Lung (tissue), 12 donors: ENCODE results near the gene PDCD11. TPM values are rescaled to one million over a fixed set of nuclear protein-coding genes. Genes with fewer than 3 reads are reported as not detected.

Experiments used
- ATAC-seq: fragments of 200-7000 bp; cut with Tn5 transposase; one replicate; pipeline ENCODE4 v1.9.1; 2020; ENCODE audit warnings: moderate number of reproducible peaks; ENCODE audit not compliant: insufficient read depth, low FRiP score
- DNase-seq, 3 donors: peaks; one replicate each; pipeline ENCODE4 v3.0.0-alpha.2; 2013 to 2017
- H3K27ac ChIP-seq, 2 donors: one replicate each; pipeline ENCODE4 v1.5.1; 2013; ENCODE audit warnings: mild to moderate bottlenecking in 2 of 2, moderate library complexity in 2 of 2, control low read depth in 1 of 2, inconsistent platforms in 1 of 2, low read depth in 1 of 2, low read length in 1 of 2
- H3K27me3 ChIP-seq, 3 donors: one replicate each; pipeline ENCODE4 v1.5.1; 2013; ENCODE audit warnings: low read length in 2 of 3; ENCODE audit not compliant: control insufficient read depth in 3 of 3, insufficient read depth in 3 of 3
- H3K36me3 ChIP-seq, 4 donors: one replicate each; pipeline ENCODE4 v1.5.1; 2013; ENCODE audit warnings: low read length in 4 of 4, mild to moderate bottlenecking in 1 of 4, moderate library complexity in 1 of 4; ENCODE audit not compliant: control insufficient read depth in 4 of 4, insufficient read depth in 4 of 4
- H3K4me1 ChIP-seq, 5 donors: one replicate each; pipeline ENCODE4 v1.5.1; 2013; ENCODE audit warnings: low read length in 5 of 5, mild to moderate bottlenecking in 2 of 5, moderate library complexity in 1 of 5; ENCODE audit not compliant: control insufficient read depth in 5 of 5, insufficient read depth in 5 of 5
- H3K4me3 ChIP-seq: one replicate; pipeline ENCODE4 v1.5.1; 2013; ENCODE audit warnings: mild to moderate bottlenecking, control low read depth, moderate library complexity
- H3K9ac ChIP-seq, 2 donors: one replicate each; pipeline ENCODE4 v1.5.1; 2013; ENCODE audit warnings: low read length in 2 of 2, control low read depth in 1 of 2; ENCODE audit not compliant: insufficient read depth in 1 of 2
- H3K9me3 ChIP-seq, 4 donors: one replicate each; pipeline ENCODE4 v1.5.1; 2013; ENCODE audit warnings: low read length in 3 of 4, mild to moderate bottlenecking in 1 of 4, moderate library complexity in 1 of 4; ENCODE audit not compliant: control insufficient read depth in 4 of 4, insufficient read depth in 3 of 4
- WGBS, 2 donors: extraction: QIAGEN DNeasy Blood & Tissue Kit; methylation state at CpG; one replicate each; pipeline ENCODE4 v1.1.7; 2013; 5-methylcytosine and 5-hydroxymethylcytosine counted together
- polyA plus RNA-seq, 2 donors: library from polyadenylated mRNA; stranded (reverse); fragments of 200-250 nt; gene quantifications; one replicate each; pipeline ENCODE4 v1.2.1, GENCODE V29; 2013
- total RNA-seq, 2 donors: library from RNA; depleted of rRNA in 1 of 2; stranded (reverse); fragments of >200 nt in 1 of 2; gene quantifications; one replicate each; pipeline ENCODE4 v1.2.1, GENCODE V29; 2014 to 2021
- TF ChIP-seq, protein P1 (sequence below): IDR thresholded peaks from 2 replicates; pipeline ENCODE4 v1.5.1; 2012; ENCODE audit warnings: mild to moderate bottlenecking; ENCODE audit errors: control extremely low read depth, extremely low read depth
- donor health status: control.
- donor health status: control.
- donor health status: Bipolar disorder and iron deficiency.
- donor health status: healthy.
- donor health status: DM: yes; HTN: yes; CAD: no.

The PDCD11 gene
- total and polyA plus RNA-seq, 4 donors = 15.2 to 30.1 (median 20.2) TPM

- Histone ChIP-seq H3K4me3 (no peak overlapping the region), H3K36me3 (peaks cover 0 to 5% (median 0%) of the 10 kb centered on the region in 4 donors), H3K9ac (peak overlapping the region in 1 of 2 donors; percentile 58), H3K27ac (peak overlapping the region; percentile 93 to 97), H3K4me1 (peaks cover 0 to 6% (median 0%) of the 10 kb centered on the region in 5 donors), H3K27me3 (no peaks in the 10 kb centered on the region), H3K9me3 (no peaks in the 10 kb centered on the region)
- ATAC-seq (no peak), DNase-seq (no peak)
- TF ChIP-seq, protein P1, sequence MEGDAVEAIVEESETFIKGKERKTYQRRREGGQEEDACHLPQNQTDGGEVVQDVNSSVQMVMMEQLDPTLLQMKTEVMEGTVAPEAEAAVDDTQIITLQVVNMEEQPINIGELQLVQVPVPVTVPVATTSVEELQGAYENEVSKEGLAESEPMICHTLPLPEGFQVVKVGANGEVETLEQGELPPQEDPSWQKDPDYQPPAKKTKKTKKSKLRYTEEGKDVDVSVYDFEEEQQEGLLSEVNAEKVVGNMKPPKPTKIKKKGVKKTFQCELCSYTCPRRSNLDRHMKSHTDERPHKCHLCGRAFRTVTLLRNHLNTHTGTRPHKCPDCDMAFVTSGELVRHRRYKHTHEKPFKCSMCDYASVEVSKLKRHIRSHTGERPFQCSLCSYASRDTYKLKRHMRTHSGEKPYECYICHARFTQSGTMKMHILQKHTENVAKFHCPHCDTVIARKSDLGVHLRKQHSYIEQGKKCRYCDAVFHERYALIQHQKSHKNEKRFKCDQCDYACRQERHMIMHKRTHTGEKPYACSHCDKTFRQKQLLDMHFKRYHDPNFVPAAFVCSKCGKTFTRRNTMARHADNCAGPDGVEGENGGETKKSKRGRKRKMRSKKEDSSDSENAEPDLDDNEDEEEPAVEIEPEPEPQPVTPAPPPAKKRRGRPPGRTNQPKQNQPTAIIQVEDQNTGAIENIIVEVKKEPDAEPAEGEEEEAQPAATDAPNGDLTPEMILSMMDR = no peak
- 59 to 60% methylated on average over 10 of the region's 10 CpGs for WGBS, 2 donors
Measured at GRCh38 chr10:103367379-103367781, 29.0 kb upstream of the PDCD11 start.

DNA sequence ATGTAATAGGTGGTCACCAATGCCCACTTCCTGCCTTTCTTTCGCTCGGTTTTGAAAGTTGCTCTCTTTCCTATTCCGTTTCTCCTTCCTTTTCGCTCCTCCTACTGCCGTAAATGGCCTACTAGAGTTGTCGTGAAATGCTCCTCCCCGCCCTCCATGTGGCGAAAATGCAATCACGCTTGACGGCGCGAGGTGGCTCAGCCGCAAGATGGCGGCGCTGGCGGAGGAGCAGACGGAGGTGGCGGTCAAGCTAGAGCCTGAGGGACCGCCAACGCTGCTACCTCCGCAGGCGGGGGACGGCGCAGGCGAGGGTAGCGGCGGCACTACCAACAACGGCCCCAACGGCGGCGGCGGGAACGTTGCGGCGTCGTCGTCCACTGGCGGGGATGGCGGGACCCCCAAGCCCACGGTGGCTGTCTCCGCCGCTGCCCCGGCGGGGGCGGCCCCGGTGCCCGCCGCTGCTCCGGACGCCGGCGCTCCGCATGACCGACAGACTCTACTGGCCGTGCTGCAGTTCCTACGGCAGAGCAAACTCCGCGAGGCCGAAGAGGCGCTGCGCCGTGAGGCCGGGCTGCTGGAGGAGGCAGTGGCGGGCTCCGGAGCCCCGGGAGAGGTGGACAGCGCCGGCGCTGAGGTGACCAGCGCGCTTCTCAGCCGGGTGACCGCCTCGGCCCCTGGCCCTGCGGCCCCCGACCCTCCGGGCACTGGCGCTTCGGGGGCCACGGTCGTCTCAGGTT lies 28.5 kb upstream of the PDCD11 start, which contains the start of gene TAF5:
TSS of gene TAF5 (plus strand) at position 195 of the 737 bp plus-strand sequence. CDS start at position 209, 14 bp downstream.
- WGBS, 2 donors = 0% methylated on average over 81 of the region's 81 CpGs
- Histone ChIP-seq H3K27ac (peak within 1 kb of the TSS; percentile 93 to 97), H3K4me1 (peaks cover 0 to 6% (median 0%) of the 10 kb centered on the region in 5 donors), H3K36me3 (peaks cover 0 to 5% (median 0%) of the 10 kb centered on the region in 4 donors), H3K9ac (peak within 1 kb of the TSS in 1 of 2 donors; percentile 68), H3K9me3 (no peaks in the 10 kb centered on the region), H3K27me3 (no peaks in the 10 kb centered on the region), H3K4me3 (peak within 1 kb of the TSS; percentile 99)
- peak; percentile 94 to 98 (median 98) for DNase-seq
- TF ChIP-seq, protein P1 = peak; percentile 6
- peak; percentile 94 for ATAC-seq

- Histone ChIP-seq H3K27me3 (no peaks in the 10 kb centered on the region), H3K9me3 (no peaks in the 10 kb centered on the region), H3K4me3 (no peak overlapping the region), H3K27ac (no peak overlapping the region), H3K4me1 (peaks cover 0 to 6% (median 0%) of the 10 kb centered on the region in 5 donors), H3K36me3 (peaks cover 7 to 22% (median 14%) of the 10 kb centered on the region in 4 donors), H3K9ac (no peak overlapping the region)
- ATAC-seq (no peak), DNase-seq (no peak)
- TF ChIP-seq, protein P1 = no peak
- WGBS, 2 donors = 90 to 95% methylated on average over 3 of the region's 3 CpGs
Measured at GRCh38 chr10:103373544-103373943, 22.9 kb upstream of the PDCD11 start.
